Occipital lobe (tissue), 2 donors: ENCODE data around the gene ETFA. TPM values are rescaled to one million over a fixed set of nuclear protein-coding genes. Genes with fewer than 3 reads are reported as not detected.
A peak's percentile ranks its signal among the peaks of the same experiment; 100 is the strongest.

Experiments
- DNase-seq: peaks from one replicate; lab custom pipeline; 2025; lab: John Stamatoyannopoulos, UW
- total RNA-seq: library from RNA; depleted of rRNA; stranded (reverse); fragments of >200 nt; gene quantifications from one replicate; pipeline ENCODE4 v1.2.3, GENCODE V29; 2014

Gene ETFA
- total RNA-seq = 66.3 TPM

DNA sequence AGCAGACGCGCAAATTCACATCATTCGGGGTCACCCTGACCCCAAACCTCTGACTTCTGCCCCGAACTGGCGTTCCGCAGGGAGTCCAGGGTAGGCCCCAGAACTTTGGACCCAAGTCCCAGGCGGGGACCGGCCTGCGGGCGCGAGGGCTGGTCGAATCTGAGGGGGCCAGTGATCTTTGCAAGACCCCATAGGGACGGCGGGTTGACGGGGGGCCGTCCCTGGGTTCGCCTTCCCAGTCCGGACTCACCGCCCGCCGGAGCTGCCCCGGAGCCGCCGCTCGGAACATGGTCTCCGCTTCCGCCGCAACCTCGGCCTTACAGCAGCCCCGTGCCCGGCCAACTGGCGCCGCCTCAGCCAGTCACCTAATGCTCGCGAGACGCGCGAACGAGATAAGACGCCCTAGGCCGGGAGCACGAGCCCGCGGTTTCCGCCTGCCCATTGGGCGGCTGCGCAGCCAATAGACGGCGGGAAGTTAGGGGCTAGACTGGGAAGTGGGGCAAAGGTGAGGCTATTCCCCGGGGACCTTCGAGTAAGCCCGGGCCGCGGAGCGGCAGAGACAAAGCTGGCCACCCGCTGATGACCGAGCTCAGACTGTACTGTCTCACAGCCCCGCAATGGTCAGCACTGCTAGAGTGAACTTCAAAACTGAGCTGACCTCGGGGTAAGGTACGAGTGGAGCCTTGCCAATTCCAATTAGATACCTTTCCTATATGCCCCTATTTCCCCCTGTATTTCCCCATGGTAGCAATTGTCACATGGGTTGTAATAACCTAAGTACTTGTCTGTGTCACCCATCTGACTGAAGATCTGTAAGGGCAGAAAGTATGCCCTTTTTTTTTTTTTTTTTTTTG is at the start of gene ETFA:
Gene ETFA (minus strand): TSS at position 370 of the 854 bp plus-strand sequence. CDS start 81 bp downstream, at position 289.
- peak; percentile 88 for DNase-seq

DNA sequence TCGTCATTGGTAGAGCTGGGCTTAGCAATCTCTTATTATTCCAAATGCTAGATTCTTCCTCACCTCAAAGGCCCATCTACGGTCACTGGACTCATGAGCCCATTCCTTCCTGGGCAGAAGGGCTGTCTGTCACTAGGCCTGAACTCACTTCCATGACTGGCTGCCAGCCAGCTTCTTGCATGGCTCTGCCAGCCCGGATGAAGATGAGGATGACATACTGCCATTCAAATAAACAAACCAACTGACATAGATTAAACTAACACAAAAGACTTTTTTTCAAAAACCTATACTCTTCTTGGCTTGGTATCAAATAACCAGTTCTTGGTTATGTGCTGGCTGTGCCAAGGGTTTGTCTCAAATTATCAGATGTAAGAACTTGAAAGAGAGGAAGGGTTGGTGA is 49.1 kb upstream of the ETFA start:
- no peak for DNase-seq

GRCh38 chr15:76359152-76359551 is 47.9 kb upstream of the ETFA start:
- DNase-seq = no peak

GRCh38 chr15:76358453-76358852 is 47.2 kb upstream of the ETFA start:
- no peak for DNase-seq

DNA sequence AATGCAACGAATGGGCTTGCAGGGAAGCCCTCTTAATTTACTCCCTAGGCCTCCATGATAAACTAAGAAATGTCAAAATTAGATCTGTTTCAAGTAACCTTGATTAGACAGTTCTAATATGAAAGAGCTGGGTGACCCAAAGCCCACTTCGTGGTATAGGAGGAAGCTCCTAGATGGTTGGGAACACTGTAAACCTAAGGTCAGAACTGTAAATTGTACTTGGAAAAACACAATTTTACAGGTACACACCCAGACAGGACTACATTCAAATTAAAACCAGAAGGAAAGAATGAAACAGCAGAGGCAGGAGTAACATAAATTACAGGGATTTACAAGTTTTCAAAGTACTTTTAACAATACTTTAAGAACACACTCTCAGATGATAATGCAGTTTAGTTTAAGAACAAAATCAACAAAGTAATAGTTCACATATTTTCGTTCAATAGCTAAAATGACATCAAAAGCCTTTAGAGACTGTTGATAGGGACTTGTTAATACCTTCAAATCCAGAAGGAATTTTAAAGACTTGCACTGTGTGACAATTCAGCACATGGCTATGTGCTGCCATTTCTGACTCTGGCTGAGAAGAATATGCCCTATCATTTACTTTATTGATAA is 43.7 kb upstream of the ETFA start:
- no peak for DNase-seq

- no peak for DNase-seq
Measured at GRCh38 chr15:76353903-76354302, 42.6 kb upstream of the ETFA start.

DNA sequence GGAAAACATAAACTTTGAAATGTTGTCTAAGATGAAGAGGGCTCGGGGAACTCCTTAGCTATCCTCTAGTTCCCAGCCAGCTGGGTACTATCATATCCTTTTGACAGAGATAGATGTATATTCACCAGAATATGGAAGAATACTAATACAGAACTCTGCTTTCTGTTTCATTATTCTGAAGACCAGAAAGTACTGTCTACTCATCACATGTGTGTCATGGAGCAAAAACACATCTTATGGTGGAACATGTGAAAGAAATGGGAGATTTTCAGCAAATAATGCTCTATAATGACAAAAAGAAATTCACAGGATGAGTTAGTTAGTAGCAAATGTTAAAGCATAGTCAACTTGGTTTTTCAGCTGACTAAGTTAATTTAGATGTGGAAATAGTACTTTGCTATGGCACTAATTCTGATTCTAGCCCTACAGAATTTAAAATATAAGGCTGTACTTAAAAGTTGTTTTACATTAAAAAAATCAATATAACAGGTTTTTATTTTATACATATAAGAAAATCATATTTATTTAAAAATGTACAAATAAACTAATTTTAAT is 41.8 kb upstream of the ETFA start:
- no peak for DNase-seq

DNA sequence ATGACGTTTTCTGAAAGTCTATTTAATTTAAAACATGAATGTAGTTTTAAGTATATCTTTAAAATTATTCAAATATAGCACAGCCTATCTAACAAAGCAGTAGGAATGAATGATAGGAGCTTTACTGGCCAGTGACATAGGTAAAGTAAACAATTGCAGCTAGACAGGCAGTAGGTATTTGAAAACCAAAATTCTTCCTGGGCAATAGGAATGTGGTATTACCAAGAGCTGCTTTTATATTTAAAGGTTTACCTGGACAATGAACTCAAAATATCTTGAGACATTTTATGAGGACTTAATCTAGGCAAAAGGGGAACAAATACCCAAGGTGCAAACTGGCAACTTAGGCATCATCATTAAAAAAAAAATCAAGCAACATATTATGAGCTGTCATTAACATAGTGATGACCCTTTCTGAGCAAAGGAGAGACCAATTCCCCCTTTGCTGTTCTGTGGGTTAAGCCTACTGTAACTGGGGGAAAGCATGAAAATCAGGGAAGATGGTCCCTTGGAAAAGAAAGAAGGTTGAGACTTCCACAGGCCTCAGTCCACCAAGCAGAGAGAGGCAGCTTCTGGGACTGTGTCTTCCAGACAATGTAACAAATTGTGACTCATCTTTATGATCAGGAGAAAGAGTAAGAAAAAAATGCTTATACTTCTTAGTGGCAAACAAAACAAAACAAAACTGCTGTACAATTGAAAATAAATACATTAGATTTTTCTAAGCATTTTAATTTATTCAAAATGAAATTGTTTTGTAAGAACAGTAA is 38.2 kb upstream of the ETFA start:
- no peak for DNase-seq

DNA sequence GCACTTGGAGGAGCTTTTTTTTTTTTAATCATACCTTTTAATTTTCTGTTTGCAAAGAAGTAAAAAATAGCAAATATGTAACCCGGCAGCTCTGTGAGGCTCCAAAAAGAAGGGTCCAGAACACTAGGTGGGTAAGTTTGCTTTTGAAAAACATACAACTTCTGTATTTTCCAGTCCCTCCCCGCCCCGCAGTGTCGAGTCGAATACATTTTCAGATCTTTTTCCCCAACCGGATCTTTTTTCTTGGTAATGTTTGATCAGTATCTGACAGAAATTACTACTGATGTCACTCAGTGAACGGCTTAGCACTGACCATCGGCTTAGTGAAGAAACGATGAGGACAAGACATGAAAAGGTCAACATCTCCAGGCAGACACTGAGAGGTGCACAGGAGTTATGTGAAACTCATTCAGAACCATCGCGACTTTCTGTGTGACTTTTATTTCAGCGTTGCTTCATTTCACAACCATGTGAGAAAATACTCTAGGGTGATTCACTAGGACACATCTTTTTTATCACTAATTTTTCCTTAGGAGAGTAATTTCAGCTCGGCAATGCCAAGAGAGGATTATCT is 36.3 kb upstream of the ETFA start:
- no peak for DNase-seq

DNA sequence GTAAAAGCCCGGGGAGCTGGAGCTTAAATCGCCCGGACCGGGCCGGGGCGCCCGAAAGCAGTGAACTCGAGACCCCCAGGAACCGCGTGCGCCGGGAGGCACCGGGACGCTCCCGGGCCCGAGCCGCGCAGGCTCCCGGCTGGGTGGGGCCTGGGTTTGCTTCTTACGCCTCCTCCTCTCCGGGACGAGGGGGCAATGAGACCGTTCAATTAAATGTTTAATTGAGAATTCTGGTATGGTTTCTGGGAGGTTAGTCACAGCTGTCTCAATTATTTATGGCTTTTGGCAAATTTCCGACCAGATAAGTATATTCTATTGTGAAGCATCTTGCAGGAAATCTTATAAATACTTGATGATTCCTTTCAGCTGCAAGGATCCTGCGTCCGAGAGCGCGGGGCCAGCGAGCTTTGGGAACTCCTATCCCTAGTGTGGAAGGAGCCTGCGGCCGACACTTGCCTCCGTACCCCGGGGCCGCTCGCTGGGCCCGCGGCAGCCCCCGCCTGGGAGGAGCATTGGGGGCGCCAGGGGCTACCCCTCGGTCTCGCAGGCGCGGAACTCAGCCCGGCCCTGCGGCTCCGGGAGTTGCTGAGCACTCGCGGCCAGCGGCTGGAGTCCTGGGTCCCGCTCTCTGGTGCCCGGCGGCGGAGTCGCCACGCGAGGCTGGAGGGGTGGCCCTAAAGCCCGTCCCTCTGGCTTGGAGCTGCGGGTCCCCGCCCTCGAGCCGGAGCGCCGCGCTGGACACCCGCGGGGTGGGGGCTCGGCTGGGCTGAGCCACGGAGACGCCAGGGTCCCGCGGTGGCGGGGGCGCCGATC is 35.6 kb upstream of the ETFA start:
- no peak for DNase-seq

- no peak for DNase-seq
Measured at GRCh38 chr15:76345880-76346668, 34.8 kb upstream of the ETFA start.

DNA sequence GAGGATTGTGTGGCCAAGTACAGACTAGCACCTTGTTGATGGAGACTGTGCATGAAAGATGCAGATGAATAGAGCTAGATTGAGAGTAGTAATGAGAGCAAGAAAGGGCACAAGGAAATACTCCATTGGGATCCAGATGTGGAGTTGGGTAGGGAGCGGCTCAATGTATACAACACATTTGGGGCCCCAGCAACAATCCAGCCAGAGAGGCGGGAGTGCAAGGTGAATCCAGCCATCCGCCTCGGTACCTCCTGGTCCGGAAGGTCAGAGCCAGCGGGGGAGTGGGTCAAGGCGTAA is 34.3 kb upstream of the ETFA start:
- DNase-seq = no peak

GRCh38 chr15:76344893-76345582 is 33.8 kb upstream of the ETFA start:
- DNase-seq = no peak

- DNase-seq = no peak
Measured at GRCh38 chr15:76343313-76343996, 32.2 kb upstream of the ETFA start.

DNA sequence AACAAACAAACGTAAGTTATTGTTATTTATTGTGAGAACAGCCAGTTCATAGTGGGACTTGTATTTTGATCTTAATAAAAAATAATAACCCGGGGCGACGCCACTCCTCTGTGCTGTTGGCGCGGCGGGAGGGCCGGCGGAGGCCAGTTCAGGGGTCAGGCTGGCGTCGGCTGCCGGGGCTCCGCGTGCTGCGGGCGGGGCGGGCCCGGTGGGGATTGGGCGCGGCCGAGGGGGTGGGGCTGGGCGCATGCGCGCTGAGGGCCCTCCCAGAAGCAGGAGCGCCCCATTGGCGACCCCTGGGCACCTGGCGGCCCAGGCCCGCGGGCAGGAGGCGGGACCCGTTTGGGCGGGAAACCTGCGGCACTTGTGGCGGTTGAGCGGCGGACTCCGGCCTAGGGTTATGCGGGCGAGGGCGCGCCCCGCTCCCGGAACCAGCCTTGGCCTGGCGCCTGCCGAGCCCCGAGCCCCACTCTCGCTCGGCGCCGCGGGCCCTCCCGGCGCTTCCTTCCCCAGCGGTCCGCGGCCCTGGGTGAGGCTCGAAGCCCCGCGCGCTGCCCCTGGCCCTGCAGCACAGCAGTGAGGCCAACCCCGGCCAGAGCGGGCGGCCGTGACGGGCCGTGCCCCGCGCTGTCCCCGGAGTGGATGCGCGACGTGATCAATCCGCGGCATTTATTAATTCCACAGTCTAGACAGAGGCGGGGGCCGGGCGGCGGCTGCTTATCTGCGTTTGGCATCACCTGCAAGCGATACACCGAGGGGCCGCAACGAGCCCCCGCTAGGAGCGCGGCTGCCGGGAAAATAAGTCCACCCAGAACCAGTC is 31.3 kb upstream of the ETFA start:
- no peak for DNase-seq

DNA sequence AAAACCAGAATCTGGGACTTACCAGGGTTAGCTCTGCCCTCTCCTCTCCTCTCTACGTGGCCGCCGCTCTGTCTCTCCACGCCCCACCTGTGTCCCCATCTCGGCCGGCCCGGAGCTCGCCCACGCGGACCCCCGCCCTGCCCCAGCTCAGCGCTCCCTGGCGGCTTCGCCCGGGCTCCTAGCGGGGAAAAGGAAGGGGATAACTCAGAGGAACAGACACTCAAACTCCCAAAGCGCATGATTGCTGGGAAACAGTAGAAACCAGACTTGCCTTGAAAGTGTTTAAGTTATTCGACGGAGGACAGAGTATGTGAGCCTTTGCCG is 30.8 kb upstream of the ETFA start:
- no peak for DNase-seq

GRCh38 chr15:76341366-76342057 is 30.2 kb upstream of the ETFA start:
- DNase-seq = no peak
